Astrocyte of the cerebellum (primary cell): ENCODE data around the gene CX3CL1.

Experiments
- DNase-seq: peaks from one replicate; pipeline ENCODE4 v3.0.0-alpha.2; 2011; ENCODE audit warnings: low read depth
- H3K4me3 ChIP-seq: 2 replicates; pipeline ENCODE4 v1.5.1; 2011; ENCODE audit warnings: mild to moderate bottlenecking, low read depth, low read length, moderate library complexity
- in situ Hi-C: cut with HindIII; loops from 2 replicates; pipeline ENCODE4 v1.10.0; 2017; ENCODE audit warnings: low sequenced_read_pairs
- TF ChIP-seq, protein P1 (sequence below): IDR thresholded peaks from 2 replicates; pipeline ENCODE4 v1.5.1; 2012; ENCODE audit warnings: low read length, low read depth, moderate library complexity, mild to moderate bottlenecking; ENCODE audit errors: missing control alignments

CX3CL1 gene

GRCh38 chr16:57355898-57356414, 16.3 kb upstream of the CX3CL1 start:
- TF ChIP-seq, protein P1, sequence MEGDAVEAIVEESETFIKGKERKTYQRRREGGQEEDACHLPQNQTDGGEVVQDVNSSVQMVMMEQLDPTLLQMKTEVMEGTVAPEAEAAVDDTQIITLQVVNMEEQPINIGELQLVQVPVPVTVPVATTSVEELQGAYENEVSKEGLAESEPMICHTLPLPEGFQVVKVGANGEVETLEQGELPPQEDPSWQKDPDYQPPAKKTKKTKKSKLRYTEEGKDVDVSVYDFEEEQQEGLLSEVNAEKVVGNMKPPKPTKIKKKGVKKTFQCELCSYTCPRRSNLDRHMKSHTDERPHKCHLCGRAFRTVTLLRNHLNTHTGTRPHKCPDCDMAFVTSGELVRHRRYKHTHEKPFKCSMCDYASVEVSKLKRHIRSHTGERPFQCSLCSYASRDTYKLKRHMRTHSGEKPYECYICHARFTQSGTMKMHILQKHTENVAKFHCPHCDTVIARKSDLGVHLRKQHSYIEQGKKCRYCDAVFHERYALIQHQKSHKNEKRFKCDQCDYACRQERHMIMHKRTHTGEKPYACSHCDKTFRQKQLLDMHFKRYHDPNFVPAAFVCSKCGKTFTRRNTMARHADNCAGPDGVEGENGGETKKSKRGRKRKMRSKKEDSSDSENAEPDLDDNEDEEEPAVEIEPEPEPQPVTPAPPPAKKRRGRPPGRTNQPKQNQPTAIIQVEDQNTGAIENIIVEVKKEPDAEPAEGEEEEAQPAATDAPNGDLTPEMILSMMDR, result no peak
- no peak overlapping the region for H3K4me3 ChIP-seq
- DNase-seq, result no peak
- in situ Hi-C loops, result no loop called here

GRCh38 chr16:57356547-57356946, 15.7 kb upstream of the CX3CL1 start:
- in situ Hi-C loops, result no loop called here
- DNase-seq, result no peak
- TF ChIP-seq, protein P1, result no peak
- no peak overlapping the region for H3K4me3 ChIP-seq

GRCh38 chr16:57357330-57358085, 14.8 kb upstream of the CX3CL1 start:
- no peak overlapping the region for H3K4me3 ChIP-seq
- TF ChIP-seq, protein P1, result no peak
- in situ Hi-C loops, result no loop called here
- no peak for DNase-seq

DNA sequence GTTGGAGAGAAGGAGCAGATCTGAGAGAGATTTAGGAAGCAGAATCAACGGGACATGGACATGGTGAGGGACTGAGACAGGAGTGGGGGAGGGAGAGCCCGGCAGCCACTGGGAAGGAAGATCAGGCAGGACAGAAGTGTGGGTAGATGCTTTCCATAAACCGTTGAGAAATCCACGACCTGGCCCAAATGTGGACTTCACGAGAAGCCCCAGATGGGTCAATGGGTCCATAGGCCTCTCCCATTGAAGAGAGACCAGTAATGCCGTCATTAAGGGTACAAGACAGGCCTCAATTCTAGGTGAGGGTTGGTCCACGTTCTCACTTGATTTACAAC, 14.2 kb upstream of the CX3CL1 start:
- H3K4me3 ChIP-seq, result no peak overlapping the region
- in situ Hi-C loops, result no loop called here
- DNase-seq, result no peak
- TF ChIP-seq, protein P1, result no peak

- H3K4me3 ChIP-seq, result no peak within 1 kb of the TSS
- DNase-seq, result no peak
- TF ChIP-seq, protein P1, result no peak
- in situ Hi-C loops, result no loop called here
Measured at GRCh38 chr16:57358527-57359095, 13.7 kb upstream of the CX3CL1 start, which contains the start of gene CCL22. TSS of gene CCL22 (plus strand) at chr16:57358783. CDS start at chr16:57358817, 34 bp downstream.

- H3K4me3 ChIP-seq, result no peak overlapping the region
- DNase-seq, result no peak
- TF ChIP-seq, protein P1, result no peak
- in situ Hi-C loops, result no loop called here
Measured at GRCh38 chr16:57360321-57360935, 11.9 kb upstream of the CX3CL1 start.
